Skeletal muscle satellite cell (primary cell): Measurements from ENCODE around the gene EPOP. TPM values are rescaled to one million over a fixed set of nuclear protein-coding genes. Genes with fewer than 3 reads are reported as not detected.

Experiments used
- small RNA-seq: library from RNA; depleted of rRNA; stranded (forward); fragments of <200 nt; gene quantifications from one replicate; pipeline ENCODE3, GENCODE V24; 2012

Gene EPOP

Small RNA genes within 50 kb of the gene (small RNA-seq; reads per million reads assigned to genes)
- gene MIR4726 (not detected), gene MIR4734 (not detected)
